ENCODE results near the gene RREB1. TPM values are rescaled to one million over a fixed set of nuclear protein-coding genes. Genes with fewer than 3 reads are reported as not detected.
A peak's percentile ranks its signal among the peaks of the same experiment; 100 is the strongest.

RREB1 gene
- total RNA-seq, 1 experiment from 2014 or later = 53.5 TPM

- no peaks in the 10 kb centered on the region for H3K27me3 Mint-ChIP-seq (ENCODE audit: insufficient read depth, unreplicated experiment)
- no peak for TF ChIP-seq CTCF (IDR thresholded peaks at IDR 0.05; ENCODE audit: unreplicated experiment)
- H3K36me3 Mint-ChIP-seq (ENCODE audit: insufficient read depth, unreplicated experiment) = no peaks in the 10 kb centered on the region
- BruUV-seq (replicated peaks) = no TSS peak
- DNase-seq (ENCODE audit: unreplicated experiment) = peak; percentile 99
- peak overlapping the region; percentile 41 for H3K27ac Mint-ChIP-seq (ENCODE audit: low read depth, unreplicated experiment)
- ChIA-PET POLR2A (interaction anchor here (0.6 to 1.4 kb wide), 11 partner anchors 8 to 431 kb away, joined by 3 to 5 read pairs (median 4); partner anchors contain the start of genes CAGE1, RIOK1 and SNRNP48), CTCF (interaction anchor here (2.3 kb wide), 1 partner anchor 8 kb away, joined by 11 read pairs; no protein-coding TSS in a partner anchor)
- no peaks in the 10 kb centered on the region for H3K9me3 Mint-ChIP-seq (ENCODE audit: unreplicated experiment)
- peaks cover 21% of the 10 kb centered on the region for H3K4me1 Mint-ChIP-seq (ENCODE audit: insufficient read depth, unreplicated experiment)
- intact Hi-C loops (cut with micrococcal nuclease) = loop anchor here (5.0 kb wide), 1 partner anchor 590 kb away; no protein-coding TSS in a partner anchor
- H3K4me3 Mint-ChIP-seq (ENCODE audit: unreplicated experiment) = peak overlapping the region; percentile 60
Measured at GRCh38 chr6:7267466-7268091, 159.8 kb downstream of the RREB1 start.

- H3K27me3 Mint-ChIP-seq (ENCODE audit: insufficient read depth, unreplicated experiment) = no peaks in the 10 kb centered on the region
- no peak for TF ChIP-seq CTCF (IDR thresholded peaks at IDR 0.05; ENCODE audit: unreplicated experiment)
- BruUV-seq (replicated peaks) = no TSS peak
- no peak for DNase-seq (ENCODE audit: unreplicated experiment)
- ChIA-PET CTCF (interaction anchor here (2.3 kb wide), 1 partner anchor 8 kb away, joined by 11 read pairs; no protein-coding TSS in a partner anchor), POLR2A (interaction anchor here (0.6 to 1.4 kb wide), 6 partner anchors 8 to 430 kb away, joined by 4 to 5 read pairs (median 4); partner anchors contain the start of genes CAGE1, RIOK1 and SNRNP48)
- no peak overlapping the region for H3K4me3 Mint-ChIP-seq (ENCODE audit: unreplicated experiment)
- no peaks in the 10 kb centered on the region for H3K9me3 Mint-ChIP-seq (ENCODE audit: unreplicated experiment)
- H3K4me1 Mint-ChIP-seq (ENCODE audit: insufficient read depth, unreplicated experiment) = peaks cover 21% of the 10 kb centered on the region
- H3K36me3 Mint-ChIP-seq (ENCODE audit: insufficient read depth, unreplicated experiment) = no peaks in the 10 kb centered on the region
- intact Hi-C loops (cut with micrococcal nuclease) = loop anchor here (5.0 kb wide), 1 partner anchor 591 kb away; no protein-coding TSS in a partner anchor
- peak overlapping the region; percentile 41 for H3K27ac Mint-ChIP-seq (ENCODE audit: low read depth, unreplicated experiment)
Measured at GRCh38 chr6:7268362-7268761, 160.6 kb downstream of the RREB1 start.

GRCh38 chr6:7268816-7269555 is 161.2 kb downstream of the RREB1 start:
- Mint-ChIP-seq H3K4me3 (ENCODE audit: unreplicated experiment) (no peak overlapping the region), H3K27ac (ENCODE audit: low read depth, unreplicated experiment) (no peak overlapping the region), H3K36me3 (ENCODE audit: insufficient read depth, unreplicated experiment) (no peaks in the 10 kb centered on the region), H3K9me3 (ENCODE audit: unreplicated experiment) (no peaks in the 10 kb centered on the region), H3K4me1 (ENCODE audit: insufficient read depth, unreplicated experiment) (peaks cover 21% of the 10 kb centered on the region), H3K27me3 (ENCODE audit: insufficient read depth, unreplicated experiment) (no peaks in the 10 kb centered on the region)
- no TSS peak for BruUV-seq (replicated peaks)
- intact Hi-C loops (cut with micrococcal nuclease) = loop anchor here (5.0 kb wide), 1 partner anchor 592 kb away; no protein-coding TSS in a partner anchor
- ChIA-PET CTCF (no interaction called here), POLR2A (interaction anchor here (0.7 to 1.3 kb wide), 2 partner anchors 8 to 11 kb away, joined by 4 read pairs; no protein-coding TSS in a partner anchor)
- DNase-seq (ENCODE audit: unreplicated experiment) = no peak
- TF ChIP-seq CTCF (IDR thresholded peaks at IDR 0.05; ENCODE audit: unreplicated experiment) = no peak

- CTCF ChIA-PET = no interaction called here
- no TSS peak for BruUV-seq (replicated peaks)
- H3K4me1 Mint-ChIP-seq (ENCODE audit: insufficient read depth, unreplicated experiment) = peaks cover 21% of the 10 kb centered on the region
- no peaks in the 10 kb centered on the region for H3K36me3 Mint-ChIP-seq (ENCODE audit: insufficient read depth, unreplicated experiment)
- intact Hi-C loops (cut with micrococcal nuclease) = loop anchor here (5.0 kb wide), 1 partner anchor 593 kb away; no protein-coding TSS in a partner anchor
- H3K27me3 Mint-ChIP-seq (ENCODE audit: insufficient read depth, unreplicated experiment) = no peaks in the 10 kb centered on the region
- H3K9me3 Mint-ChIP-seq (ENCODE audit: unreplicated experiment) = no peaks in the 10 kb centered on the region
- no peak overlapping the region for H3K4me3 Mint-ChIP-seq (ENCODE audit: unreplicated experiment)
- H3K27ac Mint-ChIP-seq (ENCODE audit: low read depth, unreplicated experiment) = no peak overlapping the region
- no peak for TF ChIP-seq CTCF (IDR thresholded peaks at IDR 0.05; ENCODE audit: unreplicated experiment)
- POLR2A ChIA-PET = interaction anchor here (0.6 kb wide), 1 partner anchor 365 kb away, joined by 3 read pairs; no protein-coding TSS in a partner anchor
- DNase-seq (ENCODE audit: unreplicated experiment) = no peak
Measured at GRCh38 chr6:7269816-7270215, 162.1 kb downstream of the RREB1 start.
